Skin of body (tissue), 2 donors: ENCODE results near the gene SLC35F4. TPM values are rescaled to one million over a fixed set of nuclear protein-coding genes. Genes with fewer than 3 reads are reported as not detected.
"Not testable (repeated sequence)": the region's sequence is repeated elsewhere in the genome, so short reads cannot be mapped to it uniquely, and the experiment has no call there.

Experiments used
- DNase-seq: peaks from one replicate; lab custom pipeline; 2025; lab: John Stamatoyannopoulos, UW
- total RNA-seq: library from RNA; depleted of rRNA; stranded (reverse); fragments of >200 nt; gene quantifications from one replicate; pipeline ENCODE4 v1.2.3, GENCODE V29; 2014

Gene SLC35F4
- total RNA-seq, 1 donor from 2014 or later: 0.10 TPM

DNA sequence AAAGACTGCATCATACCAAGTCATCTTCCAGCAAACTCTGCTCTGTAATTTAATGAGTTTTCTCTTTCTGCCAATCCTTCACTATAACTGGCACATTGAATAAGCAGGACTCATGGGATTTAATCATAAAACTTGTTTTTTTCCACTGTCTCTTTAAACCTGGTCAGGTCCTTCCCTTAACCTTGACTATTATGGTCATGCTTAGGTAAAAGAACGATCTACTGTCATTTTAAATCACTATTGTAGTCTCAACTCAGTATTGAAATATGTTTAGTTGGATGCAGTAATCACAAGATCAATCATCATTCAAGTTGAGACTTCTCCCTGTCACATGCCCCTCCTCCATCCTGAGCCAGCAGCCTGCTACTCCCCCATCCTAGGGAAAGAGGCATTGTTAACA lies 56.1 kb downstream of the SLC35F4 start:
- no peak for DNase-seq

- DNase-seq: no peak
Observed at GRCh38 chr14:57797160-57797559, 68.7 kb downstream of the SLC35F4 start.

DNA sequence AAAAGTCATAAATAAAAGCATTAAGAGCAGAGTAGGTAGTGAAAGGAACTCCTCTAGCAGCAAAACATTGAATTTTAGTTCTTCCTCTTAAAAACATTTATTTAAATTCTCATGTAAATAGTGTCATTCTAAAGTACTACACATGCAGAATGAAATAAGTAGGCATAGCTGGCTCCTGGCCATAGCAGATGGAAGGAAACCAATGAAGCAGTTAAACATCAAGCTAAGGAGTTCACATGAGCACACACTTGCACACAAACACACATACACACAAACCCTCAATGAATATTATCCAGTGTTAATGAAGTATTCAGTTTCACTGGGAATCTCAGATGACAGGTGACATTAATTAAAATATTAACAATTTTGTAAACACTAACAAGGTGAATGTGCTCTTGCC lies 69.3 kb downstream of the SLC35F4 start:
- no peak for DNase-seq

DNA sequence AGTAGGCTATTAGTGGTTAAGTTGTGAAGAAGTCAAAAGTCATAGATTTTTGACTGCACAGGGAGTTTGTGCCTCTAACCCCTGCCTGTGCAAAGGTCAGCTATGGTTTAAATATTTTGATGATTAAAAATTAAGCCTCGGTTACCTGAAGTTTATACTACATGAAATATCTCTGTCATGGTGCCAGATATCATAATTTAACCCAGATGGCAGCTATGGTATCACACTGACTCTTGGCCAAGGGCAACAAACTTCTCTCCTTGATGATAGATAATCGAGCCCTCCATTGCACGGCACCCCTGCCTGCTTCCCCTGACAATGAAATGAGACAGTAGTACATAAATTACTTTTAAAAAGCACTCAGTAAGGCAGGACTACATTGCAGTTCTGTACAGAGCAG lies 80.8 kb downstream of the SLC35F4 start:
- no peak for DNase-seq

DNA sequence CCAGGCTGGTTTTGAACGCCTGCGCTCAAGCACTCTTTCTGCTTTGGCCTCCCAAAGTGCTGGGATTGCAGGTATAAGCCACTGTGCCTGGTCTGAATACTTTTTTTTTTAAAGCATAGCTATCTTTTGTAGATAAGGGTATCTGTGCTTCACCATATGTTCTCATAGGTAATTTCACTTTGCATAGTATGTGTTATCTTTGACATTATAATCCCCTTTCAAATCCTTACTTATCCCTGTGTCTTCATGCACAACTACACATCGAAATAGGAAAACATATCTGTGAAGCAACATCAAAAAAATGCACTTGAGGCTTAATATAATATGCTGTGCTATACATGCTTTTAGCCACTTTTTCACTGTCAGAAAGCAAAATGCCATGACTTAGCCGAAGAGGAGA lies 94.1 kb downstream of the SLC35F4 start:
- DNase-seq: no peak

- no peak for DNase-seq
Observed at GRCh38 chr14:57769863-57770523, 95.9 kb downstream of the SLC35F4 start.

DNA sequence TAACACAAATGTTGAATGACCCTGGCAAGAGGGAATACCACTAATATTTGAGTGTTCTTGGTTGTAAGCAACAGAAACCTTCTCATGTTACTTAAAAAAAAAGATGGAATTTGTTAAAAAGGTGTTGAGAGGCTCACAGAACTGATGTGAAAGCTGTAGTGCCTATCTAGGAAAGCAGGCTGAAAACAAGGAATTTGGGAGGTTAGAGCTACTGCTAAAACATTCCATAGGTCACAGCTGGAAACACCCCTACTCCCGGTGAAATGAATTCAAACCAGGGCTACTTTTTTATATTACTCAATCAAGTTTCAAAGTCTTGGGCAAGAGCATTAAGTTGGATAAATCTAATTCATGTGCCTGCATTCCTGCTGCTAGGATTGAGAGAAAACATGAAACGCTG lies 104.1 kb downstream of the SLC35F4 start:
- DNase-seq: no peak

- peak; percentile 6 for DNase-seq
Observed at GRCh38 chr14:57760896-57761295, 105.0 kb downstream of the SLC35F4 start.

DNA sequence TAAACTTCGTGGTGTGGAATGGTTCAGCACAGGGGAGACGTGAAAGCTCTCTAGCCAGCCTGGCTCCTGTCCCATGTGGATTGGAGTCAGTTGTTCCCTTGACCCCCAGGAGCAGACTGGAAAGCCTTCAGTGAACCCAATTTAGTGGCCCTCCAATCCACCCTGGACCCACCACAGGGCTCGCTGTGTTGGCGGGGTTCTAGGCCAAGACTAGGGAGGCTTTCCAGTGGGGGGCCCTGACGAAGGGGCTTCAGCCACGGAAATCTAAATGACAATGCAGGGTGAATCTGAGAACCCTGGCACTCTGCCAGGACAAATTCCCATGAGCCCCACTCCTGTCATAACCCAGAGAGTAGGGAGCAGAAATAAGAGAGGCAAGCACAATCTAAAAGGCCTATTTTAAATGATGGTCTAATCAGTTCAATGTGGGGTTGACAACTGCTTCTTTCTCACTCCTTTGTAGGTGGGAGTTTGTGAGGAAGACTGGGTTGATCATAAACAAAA lies 110.8 kb downstream of the SLC35F4 start:
- DNase-seq: no peak

DNA sequence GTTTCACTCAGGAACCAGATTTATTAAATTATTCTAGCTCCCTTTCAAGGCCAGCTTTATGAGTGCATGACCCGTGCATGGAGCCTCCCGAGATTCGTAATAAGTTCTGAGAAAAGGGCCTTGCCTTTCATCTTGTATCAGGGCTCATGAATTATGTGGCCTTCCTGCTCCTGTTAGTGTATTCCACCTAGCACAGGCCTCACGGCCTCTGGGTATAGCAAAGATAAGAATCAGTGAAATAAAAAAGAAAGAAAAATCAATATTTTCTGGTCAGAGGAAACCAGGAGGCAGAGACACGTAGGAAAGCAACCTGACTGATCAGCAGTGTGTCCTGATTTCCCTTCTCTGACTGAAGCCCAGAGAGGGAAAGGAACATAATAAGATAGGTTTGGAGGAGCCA lies 111.4 kb downstream of the SLC35F4 start:
- no peak for DNase-seq

GRCh38 chr14:57753821-57754220 lies 112.1 kb downstream of the SLC35F4 start:
- no peak for DNase-seq

DNA sequence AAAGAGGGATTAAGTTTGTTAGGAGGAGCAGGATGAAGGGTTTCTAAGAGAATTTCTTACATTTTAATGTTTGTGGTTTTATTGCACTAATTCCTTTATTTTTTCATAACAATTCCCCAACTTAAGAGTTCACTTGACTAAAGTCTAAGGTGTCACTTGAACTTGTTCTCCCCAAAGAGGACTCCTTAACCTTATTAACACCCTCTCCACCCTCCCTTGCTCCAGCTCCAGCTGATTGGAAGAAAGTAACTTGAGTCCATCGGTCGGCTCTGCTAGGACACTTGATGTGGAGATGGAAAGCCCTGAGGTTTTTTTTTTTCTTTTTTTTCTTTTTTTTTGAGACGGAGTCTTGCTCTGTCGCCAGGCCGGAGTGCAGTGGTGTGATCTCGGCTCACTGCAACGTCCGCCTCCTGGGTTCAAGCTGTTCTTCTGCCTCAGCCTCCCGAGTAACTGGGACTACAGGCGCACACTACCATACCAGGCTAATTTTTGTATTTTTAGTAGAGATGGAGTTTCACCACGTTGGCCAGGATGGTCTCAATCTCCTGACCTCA lies 113.7 kb downstream of the SLC35F4 start:
- not testable (repeated sequence) for DNase-seq

GRCh38 chr14:57751400-57751799 lies 114.5 kb downstream of the SLC35F4 start:
- DNase-seq: no peak

DNA sequence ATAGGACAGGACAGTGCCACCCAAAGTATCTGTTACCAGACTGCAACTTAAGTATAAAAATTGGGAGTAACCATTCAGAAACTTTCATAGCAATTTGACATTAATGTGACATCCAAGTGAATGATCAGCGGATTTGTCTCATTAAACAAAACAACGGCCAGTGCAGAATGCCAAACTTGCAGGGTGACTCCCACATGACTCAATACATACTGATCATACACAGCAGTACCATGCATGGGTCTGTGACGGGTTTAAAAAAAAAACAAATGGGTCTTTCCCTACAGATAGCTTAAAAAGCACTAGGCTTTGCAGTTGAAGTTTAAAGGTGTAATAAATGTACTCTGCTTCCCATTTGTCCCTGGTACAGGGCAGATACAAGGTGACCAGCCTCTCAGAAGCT lies 116.6 kb downstream of the SLC35F4 start:
- no peak for DNase-seq

- no peak for DNase-seq
Observed at GRCh38 chr14:57748279-57748678, 117.6 kb downstream of the SLC35F4 start.

DNA sequence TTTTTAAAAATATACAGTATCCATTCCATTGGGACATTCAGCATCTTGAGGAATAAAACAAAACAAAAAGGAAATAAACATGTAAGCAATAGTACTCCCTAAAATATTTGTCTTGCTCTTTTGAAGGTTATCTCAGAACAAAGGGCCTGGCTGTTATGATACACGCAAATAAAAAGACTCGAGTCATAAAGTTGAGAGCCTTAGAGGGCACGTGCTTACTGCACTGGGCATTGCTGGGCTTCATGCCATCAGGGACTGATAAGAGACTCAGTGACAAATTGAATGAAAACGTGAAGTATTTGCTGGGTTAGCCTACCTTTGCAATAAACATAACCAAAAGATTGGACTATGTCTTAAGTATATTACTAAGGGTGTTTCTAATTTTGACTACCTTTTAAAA lies 118.9 kb downstream of the SLC35F4 start:
- no peak for DNase-seq

DNA sequence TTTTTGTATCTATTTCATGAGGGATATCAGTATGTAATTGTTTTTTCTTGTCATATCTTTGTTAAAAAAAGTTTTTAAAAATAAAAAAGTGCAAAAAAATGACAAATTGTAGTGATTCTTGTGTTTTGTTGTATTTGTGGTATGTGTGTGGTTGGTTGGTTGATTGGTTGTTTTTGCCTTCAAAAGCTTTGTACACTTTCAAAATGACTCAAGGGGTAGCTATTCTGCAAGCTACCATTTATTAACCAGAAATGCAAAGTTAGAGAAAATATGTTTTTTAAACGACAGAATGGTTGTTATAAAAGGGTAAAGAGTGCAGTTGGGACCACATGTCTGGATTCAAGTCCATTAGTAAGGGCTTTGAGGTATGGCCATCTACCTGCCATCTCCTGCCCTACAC lies 119.3 kb downstream of the SLC35F4 start:
- DNase-seq: no peak

- DNase-seq: no peak
Observed at GRCh38 chr14:57739516-57739915, 126.4 kb downstream of the SLC35F4 start.

GRCh38 chr14:57737598-57737997 lies 128.3 kb downstream of the SLC35F4 start:
- no peak for DNase-seq

- no peak for DNase-seq
Observed at GRCh38 chr14:57736391-57736790, 129.5 kb downstream of the SLC35F4 start.

DNA sequence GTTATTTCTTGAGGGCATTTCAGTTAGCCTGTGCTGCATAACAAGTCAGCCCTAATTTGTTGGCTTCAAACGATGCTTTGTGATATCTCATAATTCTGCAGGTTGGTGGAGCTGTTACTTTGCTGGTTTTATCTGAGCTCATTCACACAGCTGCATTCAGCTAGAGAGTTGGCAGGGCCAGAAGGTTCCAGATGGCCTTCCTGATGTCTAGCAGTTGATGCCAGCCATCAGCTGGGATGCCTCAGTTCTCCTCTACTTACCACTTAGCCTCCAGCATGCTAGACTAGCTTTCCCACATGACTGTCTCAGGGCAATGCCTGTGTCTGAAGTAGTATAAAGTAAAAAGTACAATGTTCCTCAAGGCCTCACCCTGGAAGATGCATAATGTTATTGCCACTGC lies 130.6 kb downstream of the SLC35F4 start:
- DNase-seq: no peak

- no peak for DNase-seq
Observed at GRCh38 chr14:57732463-57733285, 133.2 kb downstream of the SLC35F4 start.
